Dendritic cell treated with granulocyte-macrophage colony-stimulating factor and Interleukin-4, amounts not matched to agents 40 ng/mL and 50 ng/mL, for 4 days (primary cell): ENCODE data around the gene TMED5.

Experiments
- H3K27ac Mint-ChIP-seq: one replicate; pipeline ENCODE4 v1.8.0; 2022; ENCODE audit warnings: mild to moderate bottlenecking, mixed read lengths
- H3K27me3 Mint-ChIP-seq: one replicate; pipeline ENCODE4 v1.8.0; 2022; ENCODE audit warnings: mild to moderate bottlenecking, mixed read lengths
- H3K36me3 Mint-ChIP-seq: one replicate; pipeline ENCODE4 v1.8.0; 2022; ENCODE audit warnings: low read depth, mixed read lengths
- H3K4me1 Mint-ChIP-seq: one replicate; pipeline ENCODE4 v1.8.0; 2022; ENCODE audit warnings: low read depth, mixed read lengths
- H3K4me3 Mint-ChIP-seq: one replicate; pipeline ENCODE4 v1.8.0; 2022; ENCODE audit warnings: mild to moderate bottlenecking, moderate library complexity, mixed read lengths
- H3K9me3 Mint-ChIP-seq: one replicate; pipeline ENCODE4 v1.8.0; 2022; ENCODE audit warnings: mixed read lengths
- intact Hi-C: fragments of 100-400 bp; cut with micrococcal nuclease; formaldehyde crosslinking; loops from one replicate; pipeline ENCODE4 v1.15.0; 2022

TMED5 gene

DNA sequence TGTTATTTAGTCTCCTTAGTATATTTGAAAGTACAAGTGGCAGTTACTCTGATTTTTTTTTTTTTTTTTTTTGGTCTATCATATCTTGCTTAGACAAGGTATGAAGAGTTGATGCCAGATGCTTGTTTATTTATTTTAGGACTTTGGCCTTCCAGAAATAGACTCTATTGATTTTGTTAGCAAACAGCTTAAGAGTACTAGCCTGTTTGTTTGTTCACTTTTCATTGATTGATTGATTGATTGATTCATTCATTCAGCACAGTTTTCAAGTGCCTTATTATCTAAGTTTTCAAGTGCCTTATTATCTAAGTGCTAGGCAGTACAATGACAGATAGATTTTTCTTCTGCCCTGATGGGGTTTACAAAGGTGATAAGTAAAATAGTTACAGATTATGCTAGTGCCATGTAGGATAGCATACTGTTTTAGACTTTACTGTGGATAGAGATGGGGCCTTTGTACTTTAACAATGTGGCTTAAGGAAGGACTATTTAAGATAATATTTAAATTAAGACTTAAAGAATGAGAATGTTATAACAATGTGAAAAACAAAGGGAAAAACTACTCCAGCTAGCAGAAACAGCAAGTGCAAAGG is 50.6 kb downstream of the TMED5 start:
- intact Hi-C loops: loop anchor here (5.0 kb wide), 1 partner anchor 47 kb away; no protein-coding TSS in a partner anchor
- H3K27me3 Mint-ChIP-seq: no peaks in the 10 kb centered on the region
- peaks cover 9% of the 10 kb centered on the region for H3K4me1 Mint-ChIP-seq
- H3K4me3 Mint-ChIP-seq: no peak overlapping the region
- peaks cover 9% of the 10 kb centered on the region for H3K36me3 Mint-ChIP-seq
- H3K9me3 Mint-ChIP-seq: no peaks in the 10 kb centered on the region
- H3K27ac Mint-ChIP-seq: no peak overlapping the region

DNA sequence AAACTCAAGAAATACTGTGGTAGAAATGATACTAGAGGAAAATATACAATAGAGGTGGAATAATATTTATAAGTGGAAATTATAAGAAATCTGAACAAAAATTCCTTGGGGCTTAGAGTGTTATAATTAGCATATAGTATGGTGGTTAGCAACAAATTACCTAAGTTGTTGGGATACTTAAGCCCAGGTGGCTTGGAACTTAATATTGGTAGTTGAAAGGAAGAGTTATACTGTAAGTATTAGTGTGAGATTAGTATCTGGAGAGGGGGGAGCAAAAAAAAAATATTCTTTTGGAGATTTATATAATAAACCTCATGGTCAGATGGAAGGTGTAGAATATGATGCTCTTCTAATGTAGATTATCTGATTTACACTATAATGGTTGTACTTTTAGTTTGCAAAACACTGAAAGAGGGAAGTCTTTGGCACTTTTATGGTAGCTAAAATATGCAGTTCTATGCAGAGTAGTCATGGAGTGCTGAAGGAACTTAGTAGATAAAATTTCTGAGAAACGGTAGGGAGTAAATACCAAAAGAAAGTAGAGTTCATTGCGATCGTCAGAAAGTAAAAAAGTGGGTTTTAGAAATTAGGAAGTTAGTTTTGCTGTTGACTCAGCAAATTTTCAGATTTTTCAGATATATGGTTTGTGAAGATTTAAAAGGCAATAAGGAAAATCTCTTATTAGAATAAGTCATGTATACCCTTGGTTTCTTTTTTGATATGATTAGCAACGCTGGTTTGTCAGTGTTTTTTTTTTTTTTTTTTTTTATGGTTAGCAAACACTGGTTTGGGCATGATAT is 55.5 kb downstream of the TMED5 start:
- Mint-ChIP-seq H3K4me3 (peak overlapping the region; percentile 64), H3K4me1 (peaks cover 15% of the 10 kb centered on the region), H3K27ac (peak overlapping the region; percentile 70), H3K27me3 (no peaks in the 10 kb centered on the region), H3K9me3 (no peaks in the 10 kb centered on the region), H3K36me3 (peaks cover 27% of the 10 kb centered on the region)
- intact Hi-C loops: no loop called here

DNA sequence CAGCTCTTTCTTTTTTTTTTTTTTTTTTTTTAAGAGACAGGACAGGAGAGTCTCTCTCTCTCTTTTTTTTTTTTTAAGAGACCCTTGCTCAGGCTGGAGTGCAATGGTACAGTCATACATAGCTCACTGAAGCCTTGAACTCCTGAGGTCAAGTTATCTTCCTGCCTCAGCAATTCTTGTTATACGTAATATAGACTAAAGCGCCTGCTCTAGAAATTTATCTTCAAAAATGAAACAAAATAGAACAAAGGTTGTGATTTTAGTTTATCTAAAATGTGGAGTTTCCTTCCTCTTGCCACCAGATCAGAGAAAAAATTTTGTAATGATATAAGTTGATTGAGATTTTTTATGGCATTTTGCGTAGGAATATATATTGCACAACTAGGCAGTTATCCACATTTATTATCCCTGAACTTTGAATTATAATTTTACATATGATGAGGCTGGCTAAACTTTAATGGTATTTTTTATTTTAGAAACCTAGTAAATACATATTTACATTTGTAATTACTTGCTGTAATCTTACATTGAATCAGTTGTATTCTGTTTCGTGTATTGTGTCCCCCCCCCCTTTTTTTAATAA is 56.9 kb downstream of the TMED5 start:
- no peaks in the 10 kb centered on the region for H3K9me3 Mint-ChIP-seq
- H3K4me3 Mint-ChIP-seq: no peak overlapping the region
- H3K4me1 Mint-ChIP-seq: peaks cover 15% of the 10 kb centered on the region
- no peak overlapping the region for H3K27ac Mint-ChIP-seq
- intact Hi-C loops: no loop called here
- H3K36me3 Mint-ChIP-seq: peaks cover 26% of the 10 kb centered on the region
- H3K27me3 Mint-ChIP-seq: no peaks in the 10 kb centered on the region

DNA sequence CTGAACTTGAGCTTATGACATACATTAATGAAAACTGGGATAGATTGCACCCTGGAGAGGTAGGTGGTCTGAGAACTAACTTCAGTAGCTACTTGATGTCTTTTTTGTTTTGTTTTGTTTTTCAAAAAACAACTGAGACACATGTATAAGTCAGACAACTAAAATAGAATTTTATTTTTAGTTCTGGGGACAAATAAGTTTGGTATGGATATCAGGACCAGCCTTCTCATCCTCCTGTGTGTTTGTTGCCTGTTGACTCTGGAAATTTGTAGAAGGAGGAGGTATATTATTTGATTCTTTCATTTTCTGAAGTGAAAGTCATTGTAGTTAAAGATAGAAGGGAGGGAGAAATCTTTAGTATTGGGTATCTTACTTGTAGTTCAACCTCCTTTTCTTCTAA is 59.6 kb downstream of the TMED5 start:
- intact Hi-C loops: no loop called here
- no peak overlapping the region for H3K4me3 Mint-ChIP-seq
- H3K27ac Mint-ChIP-seq: no peak overlapping the region
- no peaks in the 10 kb centered on the region for H3K9me3 Mint-ChIP-seq
- no peaks in the 10 kb centered on the region for H3K27me3 Mint-ChIP-seq
- H3K4me1 Mint-ChIP-seq: peaks cover 15% of the 10 kb centered on the region
- peaks cover 49% of the 10 kb centered on the region for H3K36me3 Mint-ChIP-seq

DNA sequence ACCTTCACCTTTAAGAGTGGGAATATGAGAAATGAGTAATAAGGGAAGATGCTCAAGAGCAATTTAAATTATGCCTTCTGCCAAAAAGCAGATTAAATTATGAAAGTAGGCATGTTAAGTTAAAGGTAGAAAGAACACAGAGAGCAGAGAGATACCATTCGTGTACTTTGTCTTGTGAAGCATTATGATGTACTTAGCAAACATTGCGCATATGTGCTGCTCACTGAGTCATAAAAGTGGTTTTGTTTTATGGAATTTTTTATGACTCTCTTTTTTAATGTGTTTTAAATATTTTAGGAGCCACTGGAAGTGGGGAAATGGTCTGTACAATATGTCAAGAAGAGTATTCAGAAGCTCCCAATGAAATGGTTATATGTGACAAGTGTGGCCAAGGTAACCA is 65.8 kb downstream of the TMED5 start:
- no peak overlapping the region for H3K27ac Mint-ChIP-seq
- no peak overlapping the region for H3K4me3 Mint-ChIP-seq
- H3K4me1 Mint-ChIP-seq: peaks cover 14% of the 10 kb centered on the region
- intact Hi-C loops: no loop called here
- peaks cover 48% of the 10 kb centered on the region for H3K36me3 Mint-ChIP-seq
- H3K9me3 Mint-ChIP-seq: no peaks in the 10 kb centered on the region
- no peaks in the 10 kb centered on the region for H3K27me3 Mint-ChIP-seq

- H3K9me3 Mint-ChIP-seq: peaks cover 6% of the 10 kb centered on the region
- H3K36me3 Mint-ChIP-seq: peaks cover 48% of the 10 kb centered on the region
- H3K4me3 Mint-ChIP-seq: no peak overlapping the region
- peak overlapping the region; percentile 4 for H3K27ac Mint-ChIP-seq
- H3K4me1 Mint-ChIP-seq: peaks cover 14% of the 10 kb centered on the region
- no peaks in the 10 kb centered on the region for H3K27me3 Mint-ChIP-seq
- intact Hi-C loops: no loop called here
Measured at GRCh38 chr1:93113127-93113526, 67.1 kb downstream of the TMED5 start.

DNA sequence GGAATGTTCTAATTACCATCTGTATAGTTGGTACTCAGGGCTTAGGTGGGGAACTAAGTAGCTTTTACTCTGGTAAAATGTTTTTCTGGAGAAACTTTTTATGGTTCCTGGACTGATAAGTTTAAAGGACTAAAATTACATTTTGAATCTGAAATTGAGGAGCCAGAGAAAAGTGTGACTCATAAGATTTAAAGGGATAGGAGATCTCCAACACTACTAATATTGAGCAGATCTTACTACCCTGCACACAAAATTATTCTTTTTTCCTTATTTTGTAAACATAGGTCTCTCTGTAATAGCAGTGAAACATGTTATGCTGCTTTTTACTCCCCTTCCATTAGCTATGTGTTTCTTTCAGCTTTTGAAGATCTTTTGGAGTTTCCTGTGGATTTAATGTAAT is 68.7 kb downstream of the TMED5 start:
- Mint-ChIP-seq H3K9me3 (peaks cover 9% of the 10 kb centered on the region), H3K27ac (peak overlapping the region; percentile 62), H3K4me3 (no peak overlapping the region), H3K27me3 (no peaks in the 10 kb centered on the region), H3K4me1 (peaks cover 14% of the 10 kb centered on the region), H3K36me3 (peaks cover 48% of the 10 kb centered on the region)
- intact Hi-C loops: no loop called here

DNA sequence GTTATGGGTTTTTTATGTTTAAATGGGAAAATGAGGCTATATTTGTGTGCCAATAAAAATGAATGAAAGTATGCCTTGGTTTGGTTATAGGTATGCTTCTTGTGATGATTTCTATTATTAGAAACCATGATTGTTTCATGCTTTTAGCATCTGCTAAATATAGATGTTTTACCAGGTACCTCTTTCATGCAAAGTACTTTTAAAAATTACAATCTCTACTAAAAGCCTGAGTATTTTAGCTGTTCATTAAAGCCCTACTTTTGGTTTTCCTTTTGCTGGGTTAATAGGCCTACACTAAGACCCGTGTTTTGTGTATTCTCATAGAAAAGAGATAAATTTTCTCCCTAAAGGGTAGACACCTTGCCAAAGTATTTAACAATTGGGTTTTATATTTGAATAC is 69.1 kb downstream of the TMED5 start:
- H3K36me3 Mint-ChIP-seq: peaks cover 47% of the 10 kb centered on the region

GRCh38 chr1:93109578-93109977 is 70.6 kb downstream of the TMED5 start:
- H3K27me3 Mint-ChIP-seq: no peaks in the 10 kb centered on the region
- peaks cover 52% of the 10 kb centered on the region for H3K36me3 Mint-ChIP-seq
- H3K27ac Mint-ChIP-seq: no peak overlapping the region
- peaks cover 14% of the 10 kb centered on the region for H3K4me1 Mint-ChIP-seq
- intact Hi-C loops: no loop called here
- H3K4me3 Mint-ChIP-seq: no peak overlapping the region
- peaks cover 9% of the 10 kb centered on the region for H3K9me3 Mint-ChIP-seq

More for the DNA sequence above, 69.1 kb downstream of the TMED5 start:
- no peaks in the 10 kb centered on the region for H3K27me3 Mint-ChIP-seq
- peaks cover 14% of the 10 kb centered on the region for H3K4me1 Mint-ChIP-seq
- no peak overlapping the region for H3K4me3 Mint-ChIP-seq
- no peak overlapping the region for H3K27ac Mint-ChIP-seq
- peaks cover 9% of the 10 kb centered on the region for H3K9me3 Mint-ChIP-seq
- intact Hi-C loops: no loop called here

GRCh38 chr1:93108335-93108734 is 71.9 kb downstream of the TMED5 start:
- Mint-ChIP-seq H3K36me3 (peaks cover 57% of the 10 kb centered on the region), H3K27me3 (no peaks in the 10 kb centered on the region), H3K4me3 (no peak overlapping the region), H3K9me3 (peaks cover 9% of the 10 kb centered on the region), H3K27ac (no peak overlapping the region), H3K4me1 (peaks cover 13% of the 10 kb centered on the region)
- intact Hi-C loops: no loop called here

DNA sequence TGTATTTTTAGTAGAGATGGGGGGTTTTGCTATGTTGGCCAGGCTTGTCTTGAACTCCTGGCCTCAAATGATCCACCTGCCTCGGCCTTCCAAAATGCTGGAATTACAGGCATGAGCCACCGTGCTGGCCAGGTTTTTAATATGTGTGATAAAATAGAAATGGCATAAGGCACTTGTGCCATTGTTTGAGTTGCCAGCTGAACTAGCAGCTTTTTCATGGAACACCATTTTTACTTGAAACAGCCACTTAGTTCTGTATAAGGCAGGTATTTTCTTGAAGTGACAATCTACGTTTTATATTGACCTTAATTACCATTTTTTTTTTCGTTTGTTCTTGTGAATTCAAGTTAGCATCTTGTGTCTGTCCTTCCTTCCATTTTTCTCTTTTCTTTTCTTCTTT is 72.8 kb downstream of the TMED5 start:
- intact Hi-C loops: no loop called here
- H3K36me3 Mint-ChIP-seq: peaks cover 55% of the 10 kb centered on the region
- H3K4me1 Mint-ChIP-seq: peaks cover 11% of the 10 kb centered on the region
- no peak overlapping the region for H3K4me3 Mint-ChIP-seq
- no peaks in the 10 kb centered on the region for H3K27me3 Mint-ChIP-seq
- H3K27ac Mint-ChIP-seq: no peak overlapping the region
- peaks cover 9% of the 10 kb centered on the region for H3K9me3 Mint-ChIP-seq

DNA sequence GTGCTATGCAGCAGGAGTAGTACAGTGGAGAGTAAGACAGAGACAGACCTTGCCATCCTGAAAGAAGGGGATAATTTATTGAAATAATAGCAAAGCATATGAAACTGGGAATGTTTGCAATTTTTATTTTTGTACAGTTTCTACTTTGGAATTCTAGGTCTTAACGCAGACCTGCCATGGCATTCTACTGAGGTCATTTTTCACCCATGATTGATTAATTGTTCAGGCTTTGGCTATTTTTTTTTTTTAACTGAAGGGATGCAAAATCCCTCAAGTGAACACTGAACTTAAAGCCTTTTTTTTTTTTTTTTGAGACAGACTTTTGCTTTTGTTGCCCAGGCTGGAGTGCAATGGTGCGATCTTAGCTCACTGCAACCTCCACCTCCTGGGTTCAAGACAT is 74.0 kb downstream of the TMED5 start:
- Mint-ChIP-seq H3K27ac (no peak overlapping the region), H3K4me1 (peaks cover 11% of the 10 kb centered on the region), H3K4me3 (no peak overlapping the region), H3K27me3 (no peaks in the 10 kb centered on the region), H3K36me3 (peaks cover 57% of the 10 kb centered on the region), H3K9me3 (peaks cover 9% of the 10 kb centered on the region)
- intact Hi-C loops: no loop called here

DNA sequence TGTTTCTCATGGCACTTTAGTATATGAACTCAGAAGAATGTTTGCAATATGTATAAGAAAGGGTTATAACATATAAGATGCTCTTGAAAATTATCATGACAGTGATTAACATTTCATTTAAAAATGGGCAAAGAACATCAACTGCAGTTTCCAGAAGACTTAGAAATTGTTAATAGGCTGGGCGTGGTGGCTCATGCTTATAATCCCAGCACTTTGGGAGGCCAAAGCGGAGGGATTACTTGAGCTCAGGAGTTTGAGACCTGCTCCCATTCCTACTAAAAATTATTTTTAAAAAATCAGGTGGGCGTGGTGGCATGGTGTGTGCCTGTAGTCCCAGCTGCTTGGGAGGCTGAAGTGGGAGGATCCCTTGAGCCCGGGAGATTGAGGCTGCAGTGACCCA is 78.1 kb downstream of the TMED5 start:
- H3K27me3 Mint-ChIP-seq: no peaks in the 10 kb centered on the region
- H3K9me3 Mint-ChIP-seq: no peaks in the 10 kb centered on the region
- H3K4me3 Mint-ChIP-seq: no peak overlapping the region
- intact Hi-C loops: no loop called here
- H3K4me1 Mint-ChIP-seq: peaks cover 35% of the 10 kb centered on the region
- no peak overlapping the region for H3K27ac Mint-ChIP-seq
- peaks cover 41% of the 10 kb centered on the region for H3K36me3 Mint-ChIP-seq
